HG02642 (cell line): ENCODE data around the gene CDK19.

ENCODE experiments used
- ATAC-seq: cut with Tn5 transposase; IDR thresholded peaks from one replicate; pipeline ENCODE4 v1.9.1; 2021; ENCODE audit warnings: mild to moderate bottlenecking; ENCODE audit not compliant: unreplicated experiment, poor library complexity

CDK19 gene

GRCh38 chr6:110665600-110665999 lies 149.7 kb downstream of the CDK19 start:
- ATAC-seq = no peak

GRCh38 chr6:110664933-110665332 lies 150.3 kb downstream of the CDK19 start:
- ATAC-seq = no peak

DNA sequence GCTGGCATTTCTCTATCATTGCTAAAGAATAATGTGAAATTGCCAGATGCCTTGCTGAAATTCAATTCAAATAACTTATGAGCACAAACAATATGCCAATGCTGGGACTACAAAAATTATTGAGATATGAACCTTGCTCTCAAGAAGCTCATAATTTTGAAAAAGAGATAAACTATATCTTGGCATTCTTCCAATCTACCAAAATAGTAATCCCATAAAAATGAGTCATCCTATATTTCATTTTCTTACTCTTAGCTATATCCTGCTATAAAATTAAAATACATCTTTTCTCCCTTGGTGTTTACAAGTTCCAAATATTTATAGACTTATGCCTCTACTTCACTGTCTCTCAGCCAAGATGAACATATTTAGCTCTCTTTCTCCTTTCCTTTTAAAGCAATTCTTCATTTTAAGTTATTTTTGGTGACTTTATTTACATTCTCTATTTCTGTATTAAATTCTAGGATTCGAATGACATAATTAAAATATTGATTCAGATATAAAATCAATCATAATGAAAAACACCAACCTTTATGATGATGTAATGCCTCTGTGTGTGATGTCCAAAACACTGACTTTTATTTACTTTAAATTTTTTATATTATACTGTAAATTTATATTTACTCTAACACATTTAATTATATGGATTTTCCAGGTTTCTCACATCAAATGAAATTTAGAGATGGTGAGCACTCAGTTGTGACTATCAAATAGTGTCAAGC lies 152.6 kb downstream of the CDK19 start:
- ATAC-seq = no peak

GRCh38 chr6:110661414-110661813 lies 153.9 kb downstream of the CDK19 start:
- ATAC-seq = no peak

DNA sequence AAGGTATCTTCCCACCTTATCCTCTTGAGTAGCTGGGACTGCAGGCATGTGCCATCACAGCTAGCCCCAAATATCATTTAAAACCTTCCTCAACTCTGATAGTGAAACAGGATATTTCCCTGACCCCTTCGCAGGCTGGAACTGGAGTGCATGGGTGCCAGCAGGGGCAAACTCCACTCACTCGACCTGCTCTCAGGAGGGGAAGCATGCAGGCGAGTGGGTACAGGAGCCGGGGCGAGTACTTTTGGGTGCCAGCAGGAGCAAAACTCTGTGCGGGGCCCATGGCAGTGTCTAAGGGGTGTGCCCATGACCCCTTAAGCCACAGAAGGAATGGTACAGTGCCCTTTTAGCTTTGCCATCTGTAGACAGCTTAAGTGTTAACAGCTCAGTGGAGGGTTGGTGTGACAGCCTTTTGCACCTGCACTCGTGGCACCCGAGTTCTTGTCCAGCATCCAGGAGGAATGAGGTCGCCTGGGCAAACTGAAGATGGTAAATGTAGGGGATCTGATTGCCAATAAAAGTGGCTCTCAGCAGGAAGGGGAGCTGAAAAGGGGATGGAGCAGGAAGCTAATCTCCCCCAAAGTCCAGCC lies 155.1 kb downstream of the CDK19 start:
- no peak for ATAC-seq

DNA sequence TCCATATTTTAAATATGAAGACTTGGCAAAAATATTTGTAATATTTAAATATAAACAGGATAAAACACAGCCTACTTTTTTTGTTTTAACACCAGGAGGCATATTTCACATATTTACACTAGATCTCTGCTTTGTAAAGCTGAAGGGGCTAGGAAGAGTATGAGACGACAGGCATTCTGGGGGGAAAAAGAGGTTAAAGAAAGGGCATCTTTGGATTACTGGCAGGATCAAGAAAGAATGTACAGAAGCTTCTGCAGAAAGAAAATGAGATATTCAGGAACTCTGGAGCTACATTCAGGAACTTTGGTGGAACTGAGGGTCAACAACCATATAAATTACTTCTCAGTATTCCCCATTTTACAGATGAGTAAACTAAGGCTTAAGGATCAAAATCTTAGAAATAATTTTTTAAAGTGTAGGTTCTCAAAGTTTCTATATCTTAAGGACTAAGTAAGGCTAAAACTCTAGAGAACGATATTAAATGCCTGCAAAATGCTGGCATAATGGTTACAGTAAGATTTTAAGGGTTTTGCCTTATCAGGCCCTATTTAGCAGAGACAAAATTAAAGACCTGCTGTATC lies 156.5 kb downstream of the CDK19 start:
- ATAC-seq = no peak

GRCh38 chr6:110656492-110656891 lies 158.8 kb downstream of the CDK19 start:
- no peak for ATAC-seq

DNA sequence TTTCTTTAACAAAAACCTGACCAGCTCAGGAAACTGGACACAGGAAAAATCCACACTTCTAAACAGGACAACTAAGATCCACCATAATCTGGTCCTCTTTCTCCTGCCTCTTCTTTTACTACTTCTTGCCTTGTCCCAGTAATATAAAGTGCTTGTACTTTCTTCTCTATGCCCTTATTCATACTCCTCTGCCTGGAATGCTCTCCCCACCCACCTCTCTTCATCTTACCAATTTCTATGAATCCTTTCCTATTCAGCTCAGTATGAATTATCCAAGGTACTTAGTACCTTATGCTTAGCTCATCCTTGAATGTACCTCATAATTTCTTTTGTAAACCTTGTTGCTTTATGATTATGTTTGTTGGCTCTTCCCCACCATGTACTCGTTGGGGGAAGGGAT lies 159.4 kb downstream of the CDK19 start:
- ATAC-seq = no peak

GRCh38 chr6:110654096-110654820 lies 161.0 kb downstream of the CDK19 start:
- ATAC-seq = no peak

DNA sequence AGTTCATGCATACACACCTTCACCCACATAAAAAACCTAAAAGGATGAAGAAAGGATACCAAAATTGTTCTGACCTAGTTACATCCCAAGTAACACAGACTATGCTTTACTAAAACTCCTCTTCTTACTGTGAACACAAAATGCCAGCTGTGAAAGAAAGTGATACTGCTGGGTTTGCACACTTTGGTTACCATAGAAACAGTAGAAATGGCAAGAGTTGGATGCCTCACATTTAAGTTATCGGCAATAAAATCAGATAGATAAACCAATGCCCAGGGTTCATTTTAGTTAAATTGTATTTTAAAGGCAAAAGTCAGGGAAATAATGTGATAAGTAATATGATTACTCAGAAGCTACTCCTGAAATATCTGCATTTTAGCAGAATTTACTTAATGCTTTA lies 161.9 kb downstream of the CDK19 start:
- ATAC-seq = no peak

- no peak for ATAC-seq
Measured at GRCh38 chr6:110652520-110652919, 162.7 kb downstream of the CDK19 start.

DNA sequence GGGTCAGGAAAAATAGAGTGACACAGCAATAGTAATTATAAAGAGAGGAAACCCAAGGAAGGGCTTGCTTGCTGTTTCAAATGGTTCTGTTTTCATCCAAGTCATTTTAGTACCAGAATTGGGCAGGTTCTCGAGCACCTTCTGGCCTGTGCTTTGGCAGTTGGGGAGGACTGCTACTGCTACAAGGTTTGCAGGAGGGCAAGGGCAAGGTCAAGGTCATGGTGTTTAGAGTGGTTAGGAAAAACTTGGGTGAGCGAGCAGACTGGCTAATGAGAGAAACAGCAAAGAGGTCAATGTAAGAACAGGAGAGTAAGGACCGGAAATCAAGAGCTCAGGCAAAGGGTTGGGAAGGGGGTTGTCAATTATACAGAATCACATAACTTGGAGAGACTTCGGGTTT lies 164.5 kb downstream of the CDK19 start:
- ATAC-seq = no peak

DNA sequence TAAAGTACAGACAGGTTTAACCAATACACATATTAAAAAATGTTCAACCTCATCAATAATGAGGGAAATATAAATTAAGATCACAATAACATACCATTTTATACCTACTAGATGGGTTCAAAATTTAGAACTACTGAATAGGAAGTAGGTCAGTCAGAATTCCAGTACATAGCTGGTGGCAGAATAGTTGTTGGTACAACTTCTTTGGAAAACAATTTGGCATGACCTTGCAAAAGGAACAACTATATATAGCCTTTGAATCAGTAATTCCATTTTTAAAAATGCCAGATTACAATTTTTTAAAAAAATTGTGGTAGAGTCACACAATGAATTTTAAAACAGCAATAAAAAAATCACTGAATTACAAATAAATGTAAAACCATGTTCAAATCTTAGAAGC lies 165.6 kb downstream of the CDK19 start:
- no peak for ATAC-seq

- ATAC-seq = no peak
Measured at GRCh38 chr6:110646951-110647910, 168.0 kb downstream of the CDK19 start.

DNA sequence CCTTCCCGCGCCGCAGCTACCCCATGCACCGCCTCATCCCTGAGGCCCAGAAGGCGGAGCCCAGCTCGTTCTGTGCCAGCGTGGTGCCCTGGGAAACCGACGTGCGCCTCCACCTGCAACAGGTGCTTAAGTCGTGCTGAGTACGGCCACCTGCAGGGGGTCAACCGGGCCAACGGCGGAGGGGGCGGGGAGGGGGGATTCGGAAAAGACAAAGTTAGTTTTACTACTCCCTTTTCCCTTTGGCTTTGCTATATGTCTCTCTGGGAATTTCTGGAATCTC lies 168.9 kb downstream of the CDK19 start:
- ATAC-seq = no peak

GRCh38 chr6:110645685-110646418 lies 169.4 kb downstream of the CDK19 start:
- ATAC-seq = no peak

DNA sequence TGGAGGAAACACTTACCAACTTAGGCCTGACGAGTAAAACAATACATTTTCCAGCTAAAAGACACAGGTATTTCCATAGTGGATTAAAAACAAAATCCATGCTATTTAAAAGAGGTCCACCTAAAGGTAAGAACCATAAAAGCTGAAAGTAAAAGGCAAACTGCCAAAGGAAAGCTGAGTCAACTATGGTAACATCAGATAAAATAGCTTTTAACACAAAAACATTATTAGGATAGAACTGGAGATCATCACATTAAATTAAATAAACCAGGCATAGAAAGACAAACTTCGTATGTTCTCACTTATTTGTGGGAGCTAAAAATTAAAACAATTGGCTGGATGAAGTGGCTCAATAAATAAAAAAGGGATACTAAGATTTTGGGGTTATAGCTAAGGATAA lies 172.1 kb downstream of the CDK19 start:
- ATAC-seq = no peak

- no peak for ATAC-seq
Measured at GRCh38 chr6:110642711-110643110, 172.6 kb downstream of the CDK19 start.

DNA sequence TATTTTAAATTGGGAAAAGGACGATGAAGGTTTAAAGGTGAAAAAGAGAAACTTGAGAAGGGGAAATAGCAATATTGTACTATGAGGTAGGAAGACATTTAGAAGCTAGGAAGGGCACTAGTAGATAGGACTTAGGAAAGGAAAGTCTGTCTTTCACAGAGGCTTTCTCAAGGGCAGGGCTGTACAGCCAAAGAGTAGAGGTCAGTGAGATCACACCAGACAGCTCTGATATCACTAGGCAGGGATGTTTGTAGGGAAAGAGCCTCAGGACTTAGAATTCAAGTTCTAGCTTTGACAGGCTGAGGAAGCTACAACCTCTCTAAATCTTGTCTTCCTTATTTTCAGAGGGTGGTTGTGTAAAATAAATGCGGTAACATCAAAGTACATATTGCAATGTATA lies 178.5 kb downstream of the CDK19 start:
- ATAC-seq = no peak

GRCh38 chr6:110635096-110635495 lies 180.2 kb downstream of the CDK19 start:
- ATAC-seq = no peak
